ENCODE data around the gene CEP152.

Gene CEP152

DNA sequence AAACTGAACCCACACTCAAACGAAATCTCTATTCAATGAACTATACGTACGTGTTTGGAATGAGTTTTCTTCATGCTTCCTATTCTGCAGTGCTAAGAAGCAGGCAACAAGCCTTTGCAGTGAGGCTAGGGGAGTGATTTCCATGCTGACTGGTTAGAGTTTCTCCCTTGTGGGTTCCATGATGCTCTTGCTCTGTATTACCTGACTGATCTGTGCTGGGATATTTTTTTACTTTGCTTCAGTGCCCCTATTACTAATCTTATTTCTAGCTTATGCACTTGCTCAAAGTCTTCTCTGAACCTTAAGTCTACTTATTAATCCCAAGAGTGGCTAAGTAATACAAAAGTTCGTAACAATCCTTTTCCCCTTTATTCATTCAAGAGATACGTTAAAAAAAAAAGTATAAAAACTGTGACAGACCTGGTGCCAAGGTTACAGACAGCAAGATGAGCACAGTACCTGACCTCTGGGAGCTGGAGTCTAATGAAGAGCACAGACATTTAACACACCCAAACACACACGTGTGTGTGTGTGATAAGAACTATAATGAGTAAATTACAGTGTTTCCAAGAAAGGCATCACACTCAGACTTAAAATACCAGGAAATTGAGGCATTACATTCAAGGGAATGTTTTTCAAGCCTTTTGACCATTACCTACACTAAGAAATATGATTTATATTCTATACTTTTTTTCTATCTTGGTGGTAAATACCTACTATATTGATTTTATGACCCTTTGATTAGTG lies 114.9 kb downstream of the CEP152 start:
- no peak for DNase-seq

DNA sequence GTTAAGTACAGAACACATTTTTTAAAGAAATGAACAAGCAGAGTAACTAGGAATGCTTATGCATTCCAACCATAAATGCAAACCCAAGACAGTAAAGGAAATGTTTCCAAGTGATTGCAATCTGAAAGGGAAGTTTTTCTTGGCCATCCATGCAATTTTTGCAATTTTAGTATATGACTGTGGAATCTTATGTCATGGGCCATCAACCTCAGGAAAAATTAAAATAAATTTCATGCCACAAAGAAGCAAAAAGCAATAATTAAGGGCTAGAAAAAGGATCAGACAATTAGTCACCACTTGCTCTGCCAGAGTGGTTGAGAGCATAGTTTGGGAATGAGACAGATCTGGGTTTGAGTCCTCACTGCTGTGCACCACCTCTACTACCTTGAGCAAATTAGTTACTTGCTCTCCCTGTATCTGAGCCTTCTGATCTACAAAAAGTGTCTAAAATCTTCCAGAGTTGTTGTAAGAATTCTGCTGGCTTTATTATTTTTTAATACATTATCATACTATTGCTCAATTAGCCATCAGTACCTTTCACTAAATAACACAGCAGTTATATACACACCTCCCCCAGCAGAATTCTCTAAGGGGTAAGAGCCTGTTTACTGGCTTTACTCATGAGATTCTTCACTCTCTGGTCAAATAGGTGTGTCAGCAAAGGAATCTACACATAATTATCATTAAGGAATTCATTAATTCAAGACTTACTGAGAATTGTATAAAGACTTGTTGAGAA lies 115.6 kb downstream of the CEP152 start:
- no peak for DNase-seq

DNA sequence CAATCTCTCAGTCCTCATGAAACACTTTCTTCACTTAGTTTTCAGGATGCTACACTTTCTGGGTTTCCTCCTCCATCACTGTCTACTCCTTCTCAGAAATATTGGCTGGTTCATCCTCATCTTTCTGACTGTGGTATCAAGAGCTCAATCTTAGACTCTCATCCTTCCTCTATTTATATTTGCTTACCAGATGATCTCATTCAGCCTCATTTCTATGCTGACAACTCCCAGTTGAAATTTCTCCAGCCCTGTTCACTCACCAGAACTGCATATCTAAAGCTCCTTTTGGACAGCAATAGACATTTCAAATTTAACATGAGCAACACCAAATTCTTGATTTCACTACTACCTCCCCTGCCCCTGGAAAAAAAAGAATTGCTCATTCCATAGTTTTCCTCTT lies 117.4 kb downstream of the CEP152 start:
- no peak for DNase-seq

DNA sequence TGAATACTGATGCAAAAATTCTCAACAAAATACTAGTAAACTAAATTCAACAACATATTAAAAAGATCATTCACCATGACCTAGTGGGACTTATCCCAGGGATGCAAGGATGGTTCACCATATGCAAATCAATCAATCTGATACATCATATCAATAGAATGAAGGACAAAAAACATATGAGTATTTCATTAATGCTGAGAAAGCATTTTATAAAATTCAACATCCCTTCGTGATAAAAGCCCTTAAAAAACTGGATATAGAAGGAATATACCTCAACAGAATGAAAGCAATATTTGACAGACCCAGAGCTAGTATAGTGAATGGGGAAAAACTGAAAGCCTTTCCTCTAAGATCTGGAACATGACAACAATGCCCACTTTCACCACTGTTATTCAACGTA lies 122.4 kb downstream of the CEP152 start:
- no peak for DNase-seq
